ENCODE results near the gene ABCB1.
"Not testable (repeated sequence)": the region's sequence is repeated elsewhere in the genome, so short reads cannot be mapped to it uniquely, and the experiment has no call there.

Gene ABCB1

GRCh38 chr7:87574630-87575029 is 26.1 kb downstream of the ABCB1 start:
- FAIRE-seq: no peak

GRCh38 chr7:87572513-87572912 is 28.2 kb downstream of the ABCB1 start:
- not testable (repeated sequence) for FAIRE-seq

GRCh38 chr7:87570178-87570577 is 30.5 kb downstream of the ABCB1 start:
- no peak for FAIRE-seq

- FAIRE-seq: no peak
These were observed 33.6 kb downstream of the ABCB1 start for GRCh38 chr7:87567052-87567451.

- no peak for FAIRE-seq
These were observed 34.3 kb downstream of the ABCB1 start for GRCh38 chr7:87566311-87566900.

GRCh38 chr7:87565877-87566276 is 34.8 kb downstream of the ABCB1 start:
- no peak for FAIRE-seq

- FAIRE-seq: no peak
These were observed 36.3 kb downstream of the ABCB1 start for GRCh38 chr7:87564296-87564963.

- FAIRE-seq: no peak
These were observed 39.0 kb downstream of the ABCB1 start for GRCh38 chr7:87561702-87562101.

GRCh38 chr7:87561102-87561501 is 39.6 kb downstream of the ABCB1 start:
- no peak for FAIRE-seq

- no peak for FAIRE-seq
These were observed 48.3 kb downstream of the ABCB1 start for GRCh38 chr7:87552351-87552900.

GRCh38 chr7:87548123-87548919 is 52.4 kb downstream of the ABCB1 start:
- FAIRE-seq: no peak

GRCh38 chr7:87545760-87546159 is 54.9 kb downstream of the ABCB1 start:
- no peak for FAIRE-seq

- FAIRE-seq: no peak
These were observed 57.1 kb downstream of the ABCB1 start for GRCh38 chr7:87543623-87544022.

- no peak for FAIRE-seq
These were observed 59.0 kb downstream of the ABCB1 start for GRCh38 chr7:87541648-87542047.

- no peak for FAIRE-seq
These were observed 62.6 kb downstream of the ABCB1 start for GRCh38 chr7:87538052-87538451.

- FAIRE-seq: no peak
These were observed 66.6 kb downstream of the ABCB1 start for GRCh38 chr7:87534072-87534471.

GRCh38 chr7:87530126-87530525 is 70.6 kb downstream of the ABCB1 start:
- no peak for FAIRE-seq

GRCh38 chr7:87528730-87529129 is 72.0 kb downstream of the ABCB1 start:
- no peak for FAIRE-seq

- FAIRE-seq: no peak
These were observed 81.9 kb downstream of the ABCB1 start for GRCh38 chr7:87518735-87519134.

GRCh38 chr7:87517891-87518290 is 82.8 kb downstream of the ABCB1 start:
- FAIRE-seq: no peak

- no peak for FAIRE-seq
These were observed 83.4 kb downstream of the ABCB1 start for GRCh38 chr7:87517136-87517815.

GRCh38 chr7:87513735-87514335 is 86.8 kb downstream of the ABCB1 start:
- FAIRE-seq: no peak

GRCh38 chr7:87512906-87513305 is 87.8 kb downstream of the ABCB1 start:
- FAIRE-seq: no peak

Data from A204.1 (cell line).